Stimulated activated CD4-positive, alpha-beta T cell treated with anti-CD3 and anti-CD28 coated beads, Interleukin-4, amount 100 ng/mL, for 24 hours (primary cell): ENCODE results near the gene HSDL2.

ENCODE experiments used
- DNase-seq: peaks from one replicate; pipeline ENCODE4 v3.0.0-alpha.2; 2020

Gene HSDL2

DNA sequence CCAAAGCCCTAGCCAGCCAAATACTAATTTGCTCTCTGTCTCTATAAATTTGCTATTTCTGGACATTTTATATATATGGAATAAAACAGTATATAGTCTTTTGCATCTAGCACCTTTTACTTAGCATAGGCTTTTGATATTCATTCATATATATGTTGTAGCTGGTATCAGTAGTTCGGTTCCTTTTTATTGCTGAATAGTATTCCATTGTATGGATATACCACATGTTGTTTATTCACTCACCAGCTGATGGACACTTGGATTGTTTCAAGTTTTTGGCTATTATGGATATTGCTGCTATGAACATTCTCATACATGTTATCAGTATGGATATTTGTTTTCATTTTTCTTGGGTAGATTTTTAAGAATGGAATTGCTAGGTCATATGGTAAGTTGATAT lies 82.9 kb downstream of the HSDL2 start:
- no peak for DNase-seq

GRCh38 chr9:112465352-112465751 lies 85.4 kb downstream of the HSDL2 start:
- DNase-seq: no peak

DNA sequence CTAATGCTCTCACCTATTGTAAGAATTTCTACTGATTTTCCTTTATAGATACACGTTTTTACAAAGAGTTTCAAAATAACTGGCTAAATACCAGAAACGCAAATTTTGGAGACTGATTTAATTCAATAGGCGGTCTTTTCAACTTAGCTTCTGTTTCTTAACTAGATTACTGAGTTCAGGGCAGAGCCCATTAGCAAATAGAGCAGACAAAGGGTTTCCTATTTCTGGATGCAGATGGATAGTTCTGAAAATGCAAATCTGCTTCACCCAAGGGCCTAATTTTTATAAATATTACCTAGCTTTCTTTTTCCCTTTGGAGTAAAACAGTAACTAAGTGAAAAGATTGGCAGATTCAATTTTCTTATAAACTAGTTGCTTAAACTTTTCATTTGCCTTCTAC lies 93.1 kb downstream of the HSDL2 start:
- DNase-seq: no peak

- no peak for DNase-seq
These were observed 94.1 kb downstream of the HSDL2 start for GRCh38 chr9:112473986-112474385.

GRCh38 chr9:112475318-112475717 lies 95.4 kb downstream of the HSDL2 start:
- no peak for DNase-seq

DNA sequence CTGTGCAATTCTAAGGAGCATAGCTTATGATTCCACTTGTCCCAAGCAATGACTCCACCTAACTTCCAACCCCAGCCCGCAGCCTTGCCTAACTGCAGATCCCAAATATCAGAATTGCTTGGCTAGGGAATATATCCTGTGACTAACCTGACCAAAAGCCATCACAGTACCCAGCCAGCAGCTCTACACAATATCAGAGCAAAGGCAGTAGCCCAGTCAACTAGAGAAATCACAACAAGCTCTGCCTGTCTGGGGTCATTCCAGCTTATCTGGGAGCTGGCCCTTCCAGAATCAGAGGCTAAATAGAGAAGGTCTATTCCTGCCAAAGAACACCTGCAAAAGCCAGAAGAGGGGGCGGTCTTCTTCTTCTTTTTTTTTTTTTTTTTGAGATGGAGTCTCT lies 97.4 kb downstream of the HSDL2 start:
- DNase-seq: no peak

GRCh38 chr9:112479221-112479620 lies 99.3 kb downstream of the HSDL2 start:
- DNase-seq: no peak

GRCh38 chr9:112484607-112485006 lies 104.7 kb downstream of the HSDL2 start:
- no peak for DNase-seq

DNA sequence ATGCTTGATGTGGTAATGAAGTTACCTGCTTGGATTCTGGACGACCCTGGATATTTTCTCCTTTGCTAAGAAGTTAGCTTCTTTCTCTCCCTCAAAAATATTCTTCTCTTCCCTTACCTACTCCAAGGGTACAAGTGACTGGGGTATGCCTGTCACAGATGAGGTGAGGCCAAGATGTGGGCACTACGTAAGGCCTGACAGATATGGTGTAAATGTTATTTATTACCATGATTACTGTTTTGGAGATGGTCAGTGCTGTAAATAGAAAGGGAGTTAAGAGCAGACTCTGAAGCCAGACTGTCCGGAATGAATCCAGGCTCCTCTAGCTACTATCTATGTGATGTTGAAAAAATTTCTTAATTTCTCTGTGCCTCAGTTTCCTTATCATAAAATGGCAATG lies 105.7 kb downstream of the HSDL2 start:
- DNase-seq: no peak

DNA sequence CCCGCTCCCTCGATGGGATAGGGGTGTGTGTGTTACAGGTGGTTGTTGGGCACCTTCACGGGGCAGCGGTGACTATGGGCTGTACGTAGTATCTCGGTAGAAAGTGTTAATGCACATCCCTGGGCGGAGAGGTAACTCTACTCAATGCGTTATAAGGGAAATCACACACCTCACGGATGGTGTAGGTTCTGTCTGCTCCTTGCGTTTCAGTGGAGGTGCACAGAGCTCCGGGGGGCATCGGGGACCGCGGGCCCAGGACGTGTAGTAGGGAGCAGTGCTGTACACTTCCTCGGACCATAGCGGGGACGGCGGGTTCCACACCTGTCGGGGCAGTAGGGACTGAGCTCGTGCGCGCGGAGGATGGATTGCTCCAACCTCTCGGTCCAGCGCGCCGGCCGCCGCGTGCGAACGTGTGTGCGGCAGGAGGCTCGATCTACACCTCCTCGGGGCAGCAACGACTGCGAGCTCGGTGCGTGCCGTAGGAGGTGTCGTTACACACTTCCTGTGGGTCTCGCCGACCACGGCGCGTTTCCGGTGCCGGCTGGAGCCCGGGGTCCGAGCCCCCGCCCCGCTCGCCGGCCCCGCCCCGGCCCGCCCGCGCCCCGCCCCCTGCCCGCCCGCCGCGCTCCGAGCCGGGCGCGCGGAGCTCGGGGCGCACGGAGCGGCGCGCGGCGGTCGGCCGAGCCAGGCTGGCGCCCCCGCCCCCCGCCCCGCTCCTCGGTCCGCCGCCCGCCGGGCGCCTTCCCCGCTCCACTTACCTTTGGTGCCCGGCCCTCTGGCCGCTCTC lies 106.5 kb downstream of the HSDL2 start, which contains the start of gene KIAA1958:
TSS of gene KIAA1958 (plus strand) at position 607 of the 787 bp plus-strand sequence. CDS start 87,254 bp downstream, outside the sequence.
- DNase-seq: peak; percentile 84

DNA sequence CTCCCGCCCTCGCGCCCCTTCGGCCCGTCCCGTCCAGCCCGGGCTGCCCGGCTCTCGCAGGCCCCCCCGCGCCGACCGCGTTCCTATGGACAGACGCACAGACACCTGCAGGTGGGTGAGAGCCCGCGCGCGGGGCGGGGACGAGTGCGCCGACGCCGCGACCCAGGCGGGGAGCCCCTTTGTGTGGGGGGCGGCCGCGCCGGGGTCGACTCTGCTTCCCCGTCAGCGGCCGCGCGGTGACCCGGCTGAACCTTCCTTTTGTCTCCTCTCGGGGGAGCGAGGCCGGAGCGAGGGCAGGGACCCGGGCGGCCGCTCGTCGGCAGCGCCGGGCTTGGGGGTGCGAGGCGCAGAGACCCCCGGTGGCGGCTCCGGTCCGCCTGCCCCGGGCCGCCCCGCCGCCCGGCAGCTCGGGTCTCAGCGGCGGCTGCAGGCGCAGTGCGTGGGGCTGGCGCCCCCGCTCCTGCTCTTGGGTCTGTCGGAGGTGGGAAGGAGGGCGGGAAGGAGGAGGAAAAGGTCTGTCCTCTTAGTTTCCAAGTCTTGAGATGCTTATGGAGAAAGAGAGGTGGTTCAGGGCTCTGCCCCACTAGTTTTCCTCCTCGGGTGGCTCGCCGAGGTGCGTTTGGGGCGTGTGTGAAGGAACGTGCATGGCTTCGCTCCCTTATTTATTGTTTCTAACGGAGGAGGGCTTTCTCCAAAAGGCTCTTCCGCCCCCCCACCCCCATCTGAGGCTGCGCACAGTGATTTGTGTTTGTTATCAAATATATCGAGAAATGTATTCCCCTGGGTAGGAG lies 107.3 kb downstream of the HSDL2 start:
- DNase-seq: peak; percentile 51

- DNase-seq: no peak
These were observed 108.0 kb downstream of the HSDL2 start for GRCh38 chr9:112487799-112488340.

- no peak for DNase-seq
These were observed 109.2 kb downstream of the HSDL2 start for GRCh38 chr9:112489039-112489546.

- no peak for DNase-seq
These were observed 110.2 kb downstream of the HSDL2 start for GRCh38 chr9:112489876-112490666.

- no peak for DNase-seq
These were observed 113.7 kb downstream of the HSDL2 start for GRCh38 chr9:112493393-112494137.

- DNase-seq: no peak
These were observed 114.2 kb downstream of the HSDL2 start for GRCh38 chr9:112494153-112494552.

DNA sequence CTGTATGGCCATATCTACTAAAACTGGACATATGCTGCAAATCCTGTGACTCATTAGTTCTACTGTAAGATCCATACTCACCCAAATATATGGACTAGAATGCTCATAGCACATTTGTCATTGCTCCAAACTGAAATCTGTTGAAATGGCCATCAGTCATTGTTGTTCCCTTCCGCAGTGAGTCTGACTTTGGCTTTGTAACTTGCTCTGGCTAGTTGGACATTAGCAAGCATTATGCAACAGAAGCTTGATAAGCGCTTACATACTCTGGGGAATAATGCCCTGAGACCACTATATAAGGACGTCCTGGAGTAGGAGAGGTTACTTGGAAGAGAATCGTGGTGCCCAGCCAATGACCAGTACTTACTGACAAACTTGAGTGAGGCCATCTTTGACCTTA lies 115.7 kb downstream of the HSDL2 start:
- DNase-seq: no peak

GRCh38 chr9:112496074-112496722 lies 116.3 kb downstream of the HSDL2 start:
- no peak for DNase-seq

- DNase-seq: no peak
These were observed 120.9 kb downstream of the HSDL2 start for GRCh38 chr9:112500842-112501241.

DNA sequence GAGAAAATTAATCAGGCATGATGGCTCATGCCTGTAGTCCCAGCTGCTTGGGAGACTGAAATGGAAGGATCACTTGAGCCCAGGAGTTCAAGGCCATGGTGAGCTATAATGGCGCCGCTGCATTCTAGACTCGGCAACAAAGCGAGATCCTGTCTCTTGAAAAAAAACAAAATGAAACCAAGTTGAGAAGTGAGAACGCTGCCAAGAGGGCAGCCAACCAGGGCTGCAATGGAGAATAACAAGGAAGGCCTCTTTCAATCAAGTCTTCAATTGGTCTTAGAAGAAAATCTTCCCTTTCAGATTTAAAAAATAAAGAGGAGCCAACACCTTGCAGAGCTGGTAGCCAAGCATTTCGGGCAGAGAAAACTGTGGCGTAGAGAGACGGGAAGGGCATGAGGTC lies 121.4 kb downstream of the HSDL2 start:
- no peak for DNase-seq

- no peak for DNase-seq
These were observed 122.5 kb downstream of the HSDL2 start for GRCh38 chr9:112502175-112502946.
